ENCODE measurements around the gene KRT78. TPM values are rescaled to one million over a fixed set of nuclear protein-coding genes. Genes with fewer than 3 reads are reported as not detected.

KRT78 gene
- total and polyA plus RNA-seq, 9 of the 15 experiments (the other 6 are each of a cell fraction or from before 2014, with no cell fraction given) = not detected

- TF ChIP-seq TFE3 (CRISPR knock-in tag; IDR thresholded peaks at IDR 0.05) (no peak), BMI1 (IDR thresholded peaks at IDR 0.05; ENCODE audit: low read length) (no peak), SRF (CRISPR knock-in tag; IDR thresholded peaks at IDR 0.05) (no peak), ZBED1 (IDR thresholded peaks at IDR 0.05) (no peak), BRD4 (IDR thresholded peaks at IDR 0.05) (no peak), PTBP1 (IDR thresholded peaks at IDR 0.05; ENCODE audit: low read depth, low read length) (no peak)
Observed at GRCh38 chr12:52890417-52890816, 41.6 kb upstream of the KRT78 start (continued).

DNA sequence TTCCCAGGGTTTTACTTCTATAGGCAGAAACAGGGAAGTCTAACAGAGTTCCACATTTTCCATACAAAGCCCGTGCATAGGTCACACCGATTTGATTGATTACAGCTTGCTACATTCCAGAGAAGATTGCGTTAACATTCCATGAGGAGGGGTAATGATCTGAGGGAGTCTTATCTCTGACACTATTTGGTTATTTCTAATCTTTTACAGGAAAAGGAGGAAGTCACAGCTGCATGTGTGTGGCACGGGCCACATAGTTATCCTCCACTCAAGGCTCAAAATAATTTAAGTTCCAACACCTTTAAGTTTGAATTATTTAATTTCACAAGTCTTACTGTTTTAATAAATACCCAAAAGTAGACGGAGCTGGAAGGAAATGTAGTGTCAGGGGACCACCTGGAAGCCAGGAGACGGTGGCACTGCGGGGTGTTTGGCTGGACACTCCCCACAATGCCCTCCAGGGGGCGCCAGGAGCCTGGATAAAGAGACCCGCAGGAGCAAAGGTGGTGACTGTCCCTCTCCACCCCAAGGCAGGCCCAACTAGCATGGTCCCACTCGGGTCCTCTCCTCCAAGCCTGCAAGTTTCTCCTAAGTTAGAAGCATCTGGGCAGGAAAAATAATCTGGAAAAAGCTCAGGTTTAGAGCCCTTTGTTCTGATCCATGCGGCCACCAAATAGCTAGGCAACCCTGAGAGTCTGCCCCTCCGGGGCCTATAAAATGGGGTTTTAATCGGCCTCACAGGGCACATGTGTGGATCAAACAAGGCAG is 35.9 kb upstream of the KRT78 start:
- Histone ChIP-seq H3K27me3 (ENCODE audit: control insufficient read depth in 2 of 2, insufficient read depth in 2 of 2, low read length in 2 of 2) (no peaks in the 10 kb centered on the region), H3K79me2 (ENCODE audit: control insufficient read depth, insufficient read depth, low read length) (no peaks in the 10 kb centered on the region), H3K4me3 (no peak overlapping the region), H3K9me3 (replicated peaks; ENCODE audit: control insufficient read depth, insufficient read depth, low read depth, low read length) (no peaks in the 10 kb centered on the region), H2AFZ (ENCODE audit: low read depth, low read length) (peak overlapping the region; percentile 43), H3K9me1 (ENCODE audit: control insufficient read depth, insufficient read depth, low read length) (no peaks in the 10 kb centered on the region), H3K4me2 (ENCODE audit: insufficient read depth, low read length) (no peak overlapping the region), H3K4me1 (replicated peaks in 1 of 2; ENCODE audit: control insufficient read depth in 2 of 2, insufficient read depth in 2 of 2, low read length in 2 of 2) (peaks cover 0 to 6% of the 10 kb centered on the region in 2 experiments; a peak in 3 of 5 replicates), H3K9ac (ENCODE audit: insufficient read depth in 1 of 2, low read depth in 2 of 2, low read length in 2 of 2) (no peak overlapping the region), H4K20me1 (replicated peaks; ENCODE audit: control insufficient read depth, insufficient read depth, low read length) (no peaks in the 10 kb centered on the region), H3K36me3 (ENCODE audit: control insufficient read depth, insufficient read depth, low read length) (no peaks in the 10 kb centered on the region), H3K27ac (ENCODE audit: extremely low read depth, low read depth, low read length) (no peak overlapping the region)
- POLR2A ChIA-PET = interaction anchor here (0.7 to 2.9 kb wide), 11 partner anchors 10 to 310 kb away, joined by 3 to 23 read pairs (median 5); partner anchors contain the start of gene KRT8
- intact Hi-C loops (cut with micrococcal nuclease) = loop anchor here (1.0 kb wide), 3 partner anchors 21 to 97 kb away; partner anchors contain the start of gene KRT8
- BruUV-seq (replicated peaks) = no TSS peak
- WGBS (ENCODE audit: insufficient coverage, low coverage, missing lambda C conversion rate) = 27% methylated on average over 13 of the region's 13 CpGs
- ATAC-seq (peak; percentile 94), DNase-seq (ENCODE audit: extremely low read depth in 1 of 4, low spot score in 3 of 4) (peak; percentile 83 to 90 (median 88)), FAIRE-seq (peak; percentile 57)
- CTCF ChIA-PET (ENCODE audit: low intra/inter-chr PET ratio) = interaction anchor here (0.6 to 12.1 kb wide), 10 partner anchors 20 to 730 kb away, joined by 3 to 398 read pairs (median 4); partner anchors contain the start of gene KRT8
- in situ Hi-C loops (cut with MboI) = loop anchor here (5.0 kb wide), 1 partner anchor 98 kb away; no protein-coding TSS in a partner anchor
- TF ChIP-seq KLF10 (CRISPR knock-in tag; IDR thresholded peaks at IDR 0.05) (no peak), SLC30A9 (CRISPR knock-in tag; IDR thresholded peaks at IDR 0.05) (no peak), CTCFL (IDR thresholded peaks at IDR 0.05; ENCODE audit: borderline replicate concordance, insufficient read depth, low read depth, low read length, poor library complexity, severe bottlenecking) (peak; percentile 13), EHMT2 (IDR thresholded peaks at IDR 0.05) (no peak), TGIF2 (CRISPR knock-in tag; IDR thresholded peaks at IDR 0.05) (no peak), HINFP (tag; conservative IDR thresholded peaks at IDR 0.05; ENCODE audit: low read depth) (peak; percentile 97), ZNF282 (CRISPR knock-in tag; IDR thresholded peaks at IDR 0.05) (no peak), MECOM (CRISPR knock-in tag; IDR thresholded peaks at IDR 0.05) (no peak), ZNF584 (CRISPR knock-in tag; IDR thresholded peaks at IDR 0.05; ENCODE audit: low read depth) (no peak), EP300 (IDR thresholded peaks at IDR 0.05; ENCODE audit: low read length) (no peak)

All from K562 (cell line).